HepG2 (cell line): ENCODE results near the gene NELFB. TPM values are rescaled to one million over a fixed set of nuclear protein-coding genes. Genes with fewer than 3 reads are reported as not detected.

ENCODE experiments used
- AGO2 ChIP-seq: fragments of 200-400 bp; formaldehyde crosslinking; optimal IDR thresholded peaks from 2 replicates; pipeline ENCODE3; 2017; ENCODE audit warnings: mild to moderate bottlenecking, low read depth, low read length, moderate library complexity
- ASH2L ChIP-seq: fragments of 300-600, 200-600 bp; sonication (generic); IDR thresholded peaks from 2 replicates; pipeline ENCODE4 v1.7.0; 2017; ENCODE audit warnings: low read depth, mild to moderate bottlenecking, moderate library complexity, mixed read lengths, low read length; ENCODE audit not compliant: insufficient read length
- BCL6 ChIP-seq: IDR thresholded peaks from 2 replicates; pipeline ENCODE4 v1.6.1; 2016; ENCODE audit warnings: missing genetic modification reagents, missing compliant biosample characterization
- CSRNP2 ChIP-seq: sonication (generic); formaldehyde crosslinking; conservative IDR thresholded peaks from 2 replicates; pipeline ENCODE4 v1.8.0; 2022; ENCODE audit warnings: low read depth, missing genetic modification reagents
- DNMT1 ChIP-seq: sonication (generic); formaldehyde crosslinking; IDR thresholded peaks from 2 replicates; pipeline ENCODE4 v1.5.1; 2020; ENCODE audit warnings: mild to moderate bottlenecking, missing genetic modification reagents
- ERF ChIP-seq: IDR thresholded peaks from 2 replicates; pipeline ENCODE4 v1.6.1; 2018; ENCODE audit warnings: missing biosample characterization, missing genetic modification reagents
- FOSL1 ChIP-seq: sonication (generic); formaldehyde crosslinking; IDR thresholded peaks from 2 replicates; pipeline ENCODE4 v1.9.0; 2021; ENCODE audit warnings: missing genetic modification reagents, borderline replicate concordance
- HIC2 ChIP-seq: sonication (generic); formaldehyde crosslinking; IDR thresholded peaks from 2 replicates; pipeline ENCODE4 v1.9.0; 2022; ENCODE audit warnings: low read depth, missing genetic modification reagents
- MYC ChIP-seq: sonication (generic); formaldehyde crosslinking; IDR thresholded peaks from 2 replicates; pipeline ENCODE4 v1.9.0; 2021; ENCODE audit warnings: missing genetic modification reagents, borderline replicate concordance
- NCOR1 ChIP-seq: fragments of 200-600 bp; sonication (generic); IDR thresholded peaks from 2 replicates; pipeline ENCODE4 v1.7.0; 2017; ENCODE audit warnings: antibody characterized with exemption, low read length, borderline replicate concordance
- RELA ChIP-seq: sonication (generic); formaldehyde crosslinking; IDR thresholded peaks from 2 replicates; pipeline ENCODE4 v1.4.0; 2020; ENCODE audit warnings: missing genetic modification reagents
- TARDBP ChIP-seq: sonication (generic); formaldehyde crosslinking; IDR thresholded peaks from 2 replicates; pipeline ENCODE4 v1.8.0; 2022; ENCODE audit warnings: mild to moderate bottlenecking, missing genetic modification reagents
- ZNF329 ChIP-seq: sonication (generic); formaldehyde crosslinking; IDR thresholded peaks from 2 replicates; pipeline ENCODE4 v1.9.0; 2021; ENCODE audit warnings: low read depth, mild to moderate bottlenecking, missing genetic modification reagents
- ZNF660 ChIP-seq: sonication (generic); formaldehyde crosslinking; IDR thresholded peaks from 2 replicates; pipeline ENCODE4 v1.5.1; 2020; ENCODE audit warnings: mild to moderate bottlenecking, low read depth, missing genetic modification reagents, borderline replicate concordance
- ZNF737 ChIP-seq: sonication (generic); formaldehyde crosslinking; IDR thresholded peaks from 2 replicates; pipeline ENCODE4 v1.5.0; 2020; ENCODE audit warnings: missing genetic modification reagents, mild to moderate bottlenecking, borderline replicate concordance
- ZNF782 ChIP-seq: sonication (generic); formaldehyde crosslinking; IDR thresholded peaks from 2 replicates; pipeline ENCODE4 v1.4.0; 2020; ENCODE audit warnings: missing genetic modification reagents, mild to moderate bottlenecking, borderline replicate concordance
- ZNF883 ChIP-seq: sonication (generic); formaldehyde crosslinking; IDR thresholded peaks from 2 replicates; pipeline ENCODE4 v1.5.1; 2020; ENCODE audit warnings: mild to moderate bottlenecking, missing genetic modification reagents; ENCODE audit errors: not compliant biosample characterization
- polyA plus RNA-seq, 8 experiments: library from polyadenylated mRNA; depleted of rRNA in 3 of 8; stranded (reverse) in 7 of 8; unstranded in 1 of 8; fragments of >200 nt; fragmentation: Illumina TruSeq in 4 of 8; extraction: Trizol in 4 of 8; gene quantifications; 2 replicates each; pipeline versions ENCODE4 v1.2.1 to v1.2.3, GENCODE V29; 2011 to 2016; ENCODE audit warnings: low read depth in 4 of 8, missing spikeins in 1 of 8, mixed read lengths in 1 of 8; ENCODE audit not compliant: insufficient read depth in 1 of 8
- total RNA-seq, 5 experiments: library from RNA; depleted of rRNA; stranded (reverse); fragments of >200 nt; fragmentation: Illumina TruSeq; extraction: Trizol; gene quantifications; 2 replicates each; pipeline ENCODE4 v1.2.3, GENCODE V29; 2016; ENCODE audit warnings: low read depth in 1 of 5
- TF ChIP-seq, protein P1 (sequence below): sonication (generic); formaldehyde crosslinking; IDR thresholded peaks from 2 replicates; pipeline ENCODE4 v1.5.1; 2020; ENCODE audit warnings: mild to moderate bottlenecking, missing genetic modification reagents, moderate library complexity
- TF ChIP-seq, protein P2 (sequence below): sonication (generic); formaldehyde crosslinking; IDR thresholded peaks from 2 replicates; pipeline ENCODE4 v1.5.0; 2020; ENCODE audit warnings: missing genetic modification reagents

NELFB gene
- total and polyA plus RNA-seq, 2 of the 13 experiments (the other 11 are each of a cell fraction or from before 2014, with no cell fraction given) = 26.5 to 45.8 TPM

- TF ChIP-seq DNMT1 (CRISPR knock-in tag) = no peak
- TF ChIP-seq BCL6 (CRISPR knock-in tag) = no peak
- TF ChIP-seq HIC2 (CRISPR knock-in tag) = no peak
- peak; percentile 74 for TF ChIP-seq ZNF883
- no peak for TF ChIP-seq CSRNP2
- peak; percentile 33; the same call in 1 of the 2 replicates for TF ChIP-seq MYC
- TF ChIP-seq ASH2L = no peak
- no peak for TF ChIP-seq ZNF329 (CRISPR knock-in tag)
- TF ChIP-seq TARDBP = no peak
- no peak for TF ChIP-seq AGO2
- TF ChIP-seq, protein P1, sequence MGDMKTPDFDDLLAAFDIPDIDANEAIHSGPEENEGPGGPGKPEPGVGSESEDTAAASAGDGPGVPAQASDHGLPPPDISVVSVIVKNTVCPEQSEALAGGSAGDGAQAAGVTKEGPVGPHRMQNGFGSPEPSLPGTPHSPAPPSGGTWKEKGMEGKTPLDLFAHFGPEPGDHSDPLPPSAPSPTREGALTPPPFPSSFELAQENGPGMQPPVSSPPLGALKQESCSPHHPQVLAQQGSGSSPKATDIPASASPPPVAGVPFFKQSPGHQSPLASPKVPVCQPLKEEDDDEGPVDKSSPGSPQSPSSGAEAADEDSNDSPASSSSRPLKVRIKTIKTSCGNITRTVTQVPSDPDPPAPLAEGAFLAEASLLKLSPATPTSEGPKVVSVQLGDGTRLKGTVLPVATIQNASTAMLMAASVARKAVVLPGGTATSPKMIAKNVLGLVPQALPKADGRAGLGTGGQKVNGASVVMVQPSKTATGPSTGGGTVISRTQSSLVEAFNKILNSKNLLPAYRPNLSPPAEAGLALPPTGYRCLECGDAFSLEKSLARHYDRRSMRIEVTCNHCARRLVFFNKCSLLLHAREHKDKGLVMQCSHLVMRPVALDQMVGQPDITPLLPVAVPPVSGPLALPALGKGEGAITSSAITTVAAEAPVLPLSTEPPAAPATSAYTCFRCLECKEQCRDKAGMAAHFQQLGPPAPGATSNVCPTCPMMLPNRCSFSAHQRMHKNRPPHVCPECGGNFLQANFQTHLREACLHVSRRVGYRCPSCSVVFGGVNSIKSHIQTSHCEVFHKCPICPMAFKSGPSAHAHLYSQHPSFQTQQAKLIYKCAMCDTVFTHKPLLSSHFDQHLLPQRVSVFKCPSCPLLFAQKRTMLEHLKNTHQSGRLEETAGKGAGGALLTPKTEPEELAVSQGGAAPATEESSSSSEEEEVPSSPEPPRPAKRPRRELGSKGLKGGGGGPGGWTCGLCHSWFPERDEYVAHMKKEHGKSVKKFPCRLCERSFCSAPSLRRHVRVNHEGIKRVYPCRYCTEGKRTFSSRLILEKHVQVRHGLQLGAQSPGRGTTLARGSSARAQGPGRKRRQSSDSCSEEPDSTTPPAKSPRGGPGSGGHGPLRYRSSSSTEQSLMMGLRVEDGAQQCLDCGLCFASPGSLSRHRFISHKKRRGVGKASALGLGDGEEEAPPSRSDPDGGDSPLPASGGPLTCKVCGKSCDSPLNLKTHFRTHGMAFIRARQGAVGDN (CRISPR knock-in tag) = peak; percentile 5
- TF ChIP-seq ZNF782 (CRISPR knock-in tag) = no peak
- TF ChIP-seq, protein P2, sequence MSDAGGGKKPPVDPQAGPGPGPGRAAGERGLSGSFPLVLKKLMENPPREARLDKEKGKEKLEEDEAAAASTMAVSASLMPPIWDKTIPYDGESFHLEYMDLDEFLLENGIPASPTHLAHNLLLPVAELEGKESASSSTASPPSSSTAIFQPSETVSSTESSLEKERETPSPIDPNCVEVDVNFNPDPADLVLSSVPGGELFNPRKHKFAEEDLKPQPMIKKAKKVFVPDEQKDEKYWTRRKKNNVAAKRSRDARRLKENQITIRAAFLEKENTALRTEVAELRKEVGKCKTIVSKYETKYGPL (CRISPR knock-in tag) = no peak
- no peak for TF ChIP-seq NCOR1
- TF ChIP-seq FOSL1 (CRISPR knock-in tag) = no peak
- TF ChIP-seq RELA = no peak
- TF ChIP-seq ZNF660 (CRISPR knock-in tag) = no peak
- no peak for TF ChIP-seq ERF
- TF ChIP-seq ZNF737 (CRISPR knock-in tag) = no peak
Observed at GRCh38 chr9:137276473-137277328, 21.6 kb downstream of the NELFB start (continued).
